KMS-11 (cell line): ENCODE results near the gene IFIT1B.

Experiments
- H2AFZ ChIP-seq: fragments of 200-600 bp; sonication (generic); 2 replicates; pipeline ENCODE4 v1.6.1; 2016; ENCODE audit warnings: antibody characterized with exemption, mixed run types, low read depth
- H3K27ac ChIP-seq: fragments of 200-600 bp; sonication (generic); 2 replicates; pipeline ENCODE4 v1.6.1; 2016; ENCODE audit warnings: mild to moderate bottlenecking, mixed run types
- H3K27me3 ChIP-seq: fragments of 200-600 bp; sonication (generic); 2 replicates; pipeline ENCODE4 v1.6.1; 2017; ENCODE audit warnings: mild to moderate bottlenecking, low read depth, mixed run types, moderate library complexity; ENCODE audit not compliant: insufficient read depth
- H3K36me3 ChIP-seq: fragments of 200-600 bp; sonication (generic); 2 replicates; pipeline ENCODE4 v1.6.1; 2017; ENCODE audit warnings: mild to moderate bottlenecking, mixed run types; ENCODE audit not compliant: insufficient read depth
- H3K4me1 ChIP-seq: fragments of 200-600 bp; sonication (generic); 2 replicates; pipeline ENCODE4 v1.6.1; 2016; ENCODE audit warnings: mild to moderate bottlenecking, low read depth, mixed run types; ENCODE audit not compliant: poor library complexity, severe bottlenecking
- H3K4me2 ChIP-seq: fragments of 200-600 bp; sonication (generic); 2 replicates; pipeline ENCODE4 v1.7.0; 2016; ENCODE audit warnings: mild to moderate bottlenecking, mixed run types
- H3K4me3 ChIP-seq: fragments of 200-600 bp; sonication (generic); IDR thresholded peaks from 2 replicates; pipeline ENCODE4 v1.6.1; 2017; ENCODE audit warnings: low read depth, low read length, mixed read lengths; ENCODE audit not compliant: insufficient read depth
- H3K79me2 ChIP-seq: fragments of 200-600 bp; sonication (generic); 2 replicates; pipeline ENCODE4 v1.6.1; 2016; ENCODE audit warnings: low read depth, mixed run types; ENCODE audit not compliant: insufficient read depth
- H3K9ac ChIP-seq: fragments of 200-600 bp; sonication (generic); 2 replicates; pipeline ENCODE4 v1.6.1; 2016; ENCODE audit warnings: mild to moderate bottlenecking, mixed run types
- H4K20me1 ChIP-seq: fragments of 200-600 bp; sonication (generic); 2 replicates; pipeline ENCODE4 v1.6.1; 2016; ENCODE audit warnings: mild to moderate bottlenecking, mixed run types; ENCODE audit not compliant: insufficient read depth
- TF ChIP-seq, protein P1 (sequence below): fragments of 200-600 bp; sonication (generic); conservative IDR thresholded peaks from 2 replicates; pipeline ENCODE4 v1.6.1; 2017; ENCODE audit warnings: low read depth, mild to moderate bottlenecking, antibody characterized with exemption, low read length, moderate library complexity, mixed read lengths

IFIT1B gene

GRCh38 chr10:89351780-89352597 lies 25.9 kb upstream of the IFIT1B start:
- H3K27ac ChIP-seq = peak overlapping the region; percentile 95
- H3K36me3 ChIP-seq = no peaks in the 10 kb centered on the region
- H2AFZ ChIP-seq = peak overlapping the region; percentile 5; the same call in 1 of the 2 replicates
- no peaks in the 10 kb centered on the region for H3K27me3 ChIP-seq
- H3K79me2 ChIP-seq = no peaks in the 10 kb centered on the region
- no peaks in the 10 kb centered on the region for H4K20me1 ChIP-seq
- H3K4me2 ChIP-seq = peak overlapping the region; percentile 83
- peak overlapping the region; percentile 68 for H3K9ac ChIP-seq
- H3K4me3 ChIP-seq = no peak overlapping the region
- peaks cover 90% of the 10 kb centered on the region for H3K4me1 ChIP-seq
- TF ChIP-seq, protein P1, sequence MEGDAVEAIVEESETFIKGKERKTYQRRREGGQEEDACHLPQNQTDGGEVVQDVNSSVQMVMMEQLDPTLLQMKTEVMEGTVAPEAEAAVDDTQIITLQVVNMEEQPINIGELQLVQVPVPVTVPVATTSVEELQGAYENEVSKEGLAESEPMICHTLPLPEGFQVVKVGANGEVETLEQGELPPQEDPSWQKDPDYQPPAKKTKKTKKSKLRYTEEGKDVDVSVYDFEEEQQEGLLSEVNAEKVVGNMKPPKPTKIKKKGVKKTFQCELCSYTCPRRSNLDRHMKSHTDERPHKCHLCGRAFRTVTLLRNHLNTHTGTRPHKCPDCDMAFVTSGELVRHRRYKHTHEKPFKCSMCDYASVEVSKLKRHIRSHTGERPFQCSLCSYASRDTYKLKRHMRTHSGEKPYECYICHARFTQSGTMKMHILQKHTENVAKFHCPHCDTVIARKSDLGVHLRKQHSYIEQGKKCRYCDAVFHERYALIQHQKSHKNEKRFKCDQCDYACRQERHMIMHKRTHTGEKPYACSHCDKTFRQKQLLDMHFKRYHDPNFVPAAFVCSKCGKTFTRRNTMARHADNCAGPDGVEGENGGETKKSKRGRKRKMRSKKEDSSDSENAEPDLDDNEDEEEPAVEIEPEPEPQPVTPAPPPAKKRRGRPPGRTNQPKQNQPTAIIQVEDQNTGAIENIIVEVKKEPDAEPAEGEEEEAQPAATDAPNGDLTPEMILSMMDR = no peak

- H3K27me3 ChIP-seq = no peaks in the 10 kb centered on the region
- peak overlapping the region; percentile 83 for H3K4me2 ChIP-seq
- no peaks in the 10 kb centered on the region for H3K79me2 ChIP-seq
- H3K27ac ChIP-seq = peak overlapping the region; percentile 95
- peak overlapping the region; percentile 25; the same call in 1 of the 2 replicates for H2AFZ ChIP-seq
- peak overlapping the region; percentile 68; the same call in 1 of the 2 replicates for H3K9ac ChIP-seq
- TF ChIP-seq, protein P1 = no peak
- peaks cover 89% of the 10 kb centered on the region for H3K4me1 ChIP-seq
- no peak overlapping the region for H3K4me3 ChIP-seq
- H3K36me3 ChIP-seq = no peaks in the 10 kb centered on the region
- H4K20me1 ChIP-seq = no peaks in the 10 kb centered on the region
Observed at GRCh38 chr10:89352802-89353201, 25.1 kb upstream of the IFIT1B start.

GRCh38 chr10:89355394-89355931 lies 22.4 kb upstream of the IFIT1B start:
- TF ChIP-seq, protein P1 = no peak
- Histone ChIP-seq H3K9ac (no peak overlapping the region), H3K79me2 (no peaks in the 10 kb centered on the region), H4K20me1 (no peaks in the 10 kb centered on the region), H3K27ac (no peak overlapping the region), H2AFZ (no peak overlapping the region), H3K4me2 (no peak overlapping the region; the same call in 1 of the 2 replicates), H3K27me3 (no peaks in the 10 kb centered on the region), H3K36me3 (no peaks in the 10 kb centered on the region), H3K4me1 (peaks cover 80% of the 10 kb centered on the region), H3K4me3 (no peak overlapping the region)

DNA sequence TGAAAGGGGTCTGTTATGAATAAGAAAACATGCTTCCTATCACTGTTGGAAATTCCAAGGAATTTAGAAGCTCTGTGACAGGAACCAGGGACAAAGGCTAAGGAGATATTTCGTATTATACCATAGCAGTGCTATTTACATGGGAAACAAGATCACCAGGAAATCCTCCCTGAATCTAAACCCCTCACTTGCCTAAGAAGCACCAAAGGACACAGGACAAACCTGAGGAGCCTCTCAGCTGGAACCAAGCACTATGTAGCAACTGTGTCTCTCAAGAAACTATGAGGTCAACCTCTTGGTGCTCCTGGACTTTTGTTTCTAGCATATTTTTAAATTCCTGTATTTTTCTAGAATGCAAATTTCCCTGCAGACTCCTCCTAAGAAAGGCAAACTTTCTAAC lies 20.8 kb upstream of the IFIT1B start:
- TF ChIP-seq, protein P1 = no peak
- no peaks in the 10 kb centered on the region for H4K20me1 ChIP-seq

More for the DNA sequence above, 20.8 kb upstream of the IFIT1B start:
- no peaks in the 10 kb centered on the region for H3K79me2 ChIP-seq
- H3K4me2 ChIP-seq = no peak overlapping the region
- H3K4me1 ChIP-seq = peaks cover 80% of the 10 kb centered on the region
- no peak overlapping the region for H3K27ac ChIP-seq
- no peak overlapping the region for H2AFZ ChIP-seq
- H3K27me3 ChIP-seq = no peaks in the 10 kb centered on the region
- H3K9ac ChIP-seq = no peak overlapping the region
- H3K36me3 ChIP-seq = no peaks in the 10 kb centered on the region
- no peak overlapping the region for H3K4me3 ChIP-seq
